GM18907 (cell line): ENCODE results near the gene AGAP2.
A peak's percentile ranks its signal among the peaks of the same experiment; 100 is the strongest.
"Not testable (repeated sequence)": the region's sequence is repeated elsewhere in the genome, so short reads cannot be mapped to it uniquely, and the experiment has no call there.

Experiments
- ATAC-seq: cut with Tn5 transposase; IDR thresholded peaks from one replicate; pipeline ENCODE4 v1.9.1; 2021; ENCODE audit warnings: mild to moderate bottlenecking, moderate library complexity; ENCODE audit not compliant: unreplicated experiment

AGAP2 gene

DNA sequence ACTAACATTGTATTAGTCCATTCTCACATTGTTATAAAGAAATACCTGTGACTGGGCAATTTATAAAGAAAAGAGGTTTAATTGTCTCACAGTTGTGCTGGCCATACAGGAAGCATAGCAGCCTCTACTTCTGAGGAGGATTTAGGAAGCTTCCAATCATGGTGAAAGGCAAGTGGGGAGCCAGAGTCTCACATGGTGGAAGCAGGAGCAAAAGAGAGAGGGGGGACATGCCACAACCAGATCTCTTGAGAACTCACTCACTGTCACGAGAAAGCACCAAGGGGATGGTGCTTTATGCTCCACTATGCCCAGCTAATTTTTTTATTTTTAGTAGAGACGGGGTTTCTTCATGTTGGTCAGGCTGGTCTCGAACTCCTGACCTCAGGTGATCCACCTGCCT lies 31.3 kb downstream of the AGAP2 start:
- ATAC-seq: no peak

DNA sequence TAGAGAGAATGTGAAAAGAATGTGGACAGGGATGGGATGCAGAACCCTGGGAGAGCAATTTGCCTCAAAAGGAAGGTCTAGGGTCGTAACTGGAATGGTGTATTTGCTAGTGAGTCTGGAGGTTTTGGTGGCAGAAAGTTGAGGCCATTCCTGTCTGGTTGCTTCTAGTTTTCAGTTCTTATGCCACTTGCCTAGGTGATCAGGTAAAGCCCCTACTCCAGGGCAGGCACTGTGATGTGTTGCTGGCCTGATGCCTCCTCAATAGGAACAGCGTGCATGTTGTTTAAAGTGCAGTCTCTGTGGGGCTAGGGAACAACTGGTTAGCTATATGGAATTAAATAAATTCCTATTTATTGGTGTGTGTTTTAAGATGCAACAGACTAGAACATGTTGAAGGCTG lies 38.2 kb downstream of the AGAP2 start:
- ATAC-seq: no peak

DNA sequence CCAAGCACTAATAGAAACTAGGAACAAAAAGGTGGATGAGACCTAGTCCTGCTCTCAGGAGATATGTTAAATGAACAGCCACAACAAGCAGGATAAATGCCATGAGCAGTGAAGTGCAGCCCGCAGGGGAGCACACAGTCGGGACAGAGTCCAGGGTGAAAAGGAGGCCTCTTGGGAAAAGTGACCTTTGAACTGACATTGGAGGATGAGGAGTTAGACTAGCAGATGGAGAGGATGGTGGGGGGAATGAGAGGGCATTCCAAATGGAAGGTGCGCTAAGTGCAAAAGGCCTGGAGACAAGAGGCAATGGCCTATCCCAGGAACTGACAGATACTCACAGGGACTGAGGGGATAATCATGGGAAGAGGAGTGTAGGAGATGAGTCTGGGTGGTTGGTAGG lies 40.1 kb downstream of the AGAP2 start:
- ATAC-seq: no peak

DNA sequence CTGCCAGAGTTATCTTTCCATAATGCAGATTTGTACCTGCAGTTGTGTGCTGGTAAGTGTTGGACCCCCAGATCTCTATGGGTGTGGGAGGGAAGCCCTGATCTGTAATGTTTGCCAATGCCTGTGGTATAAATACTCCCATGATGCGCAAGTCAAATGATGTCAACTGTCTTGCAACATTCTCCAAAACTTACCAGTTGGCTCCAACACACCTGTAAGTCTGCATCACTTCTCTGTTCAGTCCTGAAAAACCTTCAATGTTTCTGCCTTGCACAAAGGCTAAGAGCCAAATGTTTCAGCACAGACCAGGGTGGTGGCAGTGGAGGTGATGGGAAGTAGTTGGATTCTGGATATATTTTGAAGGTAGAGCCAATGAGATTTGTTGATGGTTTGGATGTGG lies 41.5 kb downstream of the AGAP2 start:
- no peak for ATAC-seq

DNA sequence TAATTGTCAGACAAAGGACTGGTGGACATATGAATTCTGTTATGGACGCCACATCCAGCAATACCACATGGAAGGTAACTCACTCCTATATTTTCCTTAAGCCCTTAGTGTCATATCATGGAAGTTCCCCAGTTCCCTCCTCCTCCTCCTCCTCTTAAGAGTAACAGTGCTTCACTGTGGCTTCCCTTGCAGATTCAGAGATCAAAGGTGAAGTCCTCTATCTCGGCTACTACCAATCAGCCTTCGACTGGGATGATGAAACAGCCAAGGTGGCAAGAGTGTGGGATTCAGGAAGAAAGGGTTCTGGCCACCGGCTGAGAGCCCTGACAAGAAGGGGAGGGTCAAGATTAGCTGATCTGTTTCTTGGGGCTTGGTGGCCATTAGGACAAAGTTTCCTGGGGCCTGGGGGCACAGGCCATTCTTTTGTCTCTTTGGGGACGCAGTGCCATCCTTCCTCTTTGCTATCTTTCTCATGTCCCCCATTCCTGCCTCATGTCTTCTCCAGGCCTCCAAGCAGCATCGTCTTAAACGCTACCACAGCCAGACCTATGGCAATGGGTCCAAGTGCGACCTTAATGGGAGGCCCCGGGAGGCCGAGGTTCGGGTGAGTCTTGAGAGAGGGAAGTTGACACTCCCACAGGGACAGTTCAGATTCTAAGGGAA lies 42.6 kb downstream of the AGAP2 start:
- no peak for ATAC-seq

DNA sequence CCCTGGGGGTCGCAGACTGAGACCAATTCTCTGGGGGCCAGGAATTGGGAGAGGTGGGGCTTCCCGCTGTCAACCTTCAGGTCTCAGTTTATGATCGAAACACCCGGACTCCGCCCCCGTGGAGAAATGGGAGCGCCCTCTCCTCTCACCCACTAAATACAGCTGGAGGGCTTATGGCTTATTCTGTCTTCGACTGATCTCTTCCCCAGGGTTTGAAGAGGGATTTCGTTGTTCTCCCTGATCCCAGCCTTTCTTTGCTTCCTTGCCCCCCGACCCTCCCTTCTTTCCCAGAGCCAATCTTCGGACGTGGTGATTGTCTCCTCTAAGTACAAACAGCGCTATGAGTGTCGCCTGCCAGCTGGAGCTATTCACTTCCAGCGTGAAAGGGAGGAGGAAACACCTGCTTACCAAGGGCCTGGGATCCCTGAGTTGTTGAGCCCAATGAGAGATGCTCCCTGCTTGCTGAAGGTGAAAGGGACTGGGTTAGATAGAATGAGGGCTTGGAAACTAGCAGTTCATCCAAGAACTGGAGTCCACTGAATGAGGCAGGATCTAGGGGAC lies 44.0 kb downstream of the AGAP2 start:
- ATAC-seq: no peak

DNA sequence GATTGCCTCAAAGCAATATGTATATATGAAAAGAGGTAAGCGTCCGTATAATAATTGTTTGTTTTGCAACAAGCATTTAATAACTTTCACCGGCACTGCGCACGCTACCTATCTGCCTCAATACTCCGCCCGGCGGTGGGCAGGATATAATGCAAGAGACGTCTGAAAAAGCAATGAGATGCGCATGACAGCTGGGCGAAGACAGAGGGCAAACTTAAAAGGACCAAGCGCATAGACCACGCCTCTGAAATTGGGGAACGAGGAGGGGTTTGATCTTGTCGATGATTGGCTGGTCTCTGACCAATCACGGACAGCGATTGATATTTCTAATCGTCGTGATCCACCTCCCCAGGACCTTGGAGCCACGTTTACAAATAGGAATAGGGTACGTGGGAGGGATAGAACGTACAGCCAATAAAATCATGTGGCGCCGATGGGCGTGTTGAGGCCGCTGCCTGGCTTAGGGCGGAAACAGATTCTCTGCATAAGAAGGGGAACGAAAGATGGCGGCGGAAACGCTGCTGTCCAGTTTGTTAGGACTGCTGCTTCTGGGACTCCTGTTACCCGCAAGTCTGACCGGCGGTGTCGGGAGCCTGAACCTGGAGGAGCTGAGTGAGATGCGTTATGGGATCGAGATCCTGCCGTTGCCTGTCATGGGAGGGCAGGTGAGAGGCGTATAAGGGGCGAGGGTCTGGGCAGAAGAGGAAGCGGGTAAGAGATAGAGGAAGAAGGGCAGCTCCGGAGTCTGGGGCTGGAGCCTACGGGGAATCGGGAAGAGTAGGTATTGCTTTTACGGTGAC lies 44.7 kb downstream of the AGAP2 start, which contains the start of gene OS9:
TSS of gene OS9 (plus strand) at position 474 of the 800 bp plus-strand sequence. CDS start at position 504, 30 bp downstream.
- peak; percentile 98 for ATAC-seq

DNA sequence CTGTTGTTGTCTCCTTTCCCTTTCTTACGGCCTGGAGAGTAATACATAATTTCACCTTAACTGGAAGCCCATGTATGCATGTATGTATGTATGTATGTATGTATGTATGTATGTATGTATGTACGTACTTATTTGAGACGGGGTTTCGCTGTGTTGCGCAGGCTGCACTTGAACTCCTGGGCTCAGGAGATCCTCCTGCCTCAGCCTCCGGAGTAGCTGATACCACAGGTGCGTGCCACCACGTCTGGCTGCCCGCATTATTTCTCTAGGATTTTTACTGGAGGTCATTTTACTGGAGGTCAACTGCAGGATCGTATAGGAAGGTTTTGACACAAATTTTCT lies 45.3 kb downstream of the AGAP2 start:
- ATAC-seq: no peak

DNA sequence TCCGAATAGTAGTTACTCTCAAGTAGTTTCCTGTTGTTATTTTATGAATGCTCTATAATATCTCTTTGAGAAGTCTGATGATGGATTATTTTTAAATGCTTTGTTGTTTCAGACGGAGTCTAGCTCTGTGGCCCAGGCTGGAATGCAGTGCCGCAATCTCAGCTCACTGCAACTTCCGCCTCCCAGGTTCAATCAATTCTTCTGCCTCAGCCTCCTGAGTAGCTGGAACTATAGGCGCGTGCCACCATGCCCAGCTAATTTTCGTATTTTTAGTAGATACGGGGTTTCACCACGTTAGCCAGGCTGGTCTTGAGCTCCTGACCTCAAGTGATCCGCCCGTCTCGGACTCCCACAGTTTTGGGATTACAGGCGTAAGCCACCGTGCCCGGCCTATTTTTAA lies 46.0 kb downstream of the AGAP2 start:
- ATAC-seq: no peak

DNA sequence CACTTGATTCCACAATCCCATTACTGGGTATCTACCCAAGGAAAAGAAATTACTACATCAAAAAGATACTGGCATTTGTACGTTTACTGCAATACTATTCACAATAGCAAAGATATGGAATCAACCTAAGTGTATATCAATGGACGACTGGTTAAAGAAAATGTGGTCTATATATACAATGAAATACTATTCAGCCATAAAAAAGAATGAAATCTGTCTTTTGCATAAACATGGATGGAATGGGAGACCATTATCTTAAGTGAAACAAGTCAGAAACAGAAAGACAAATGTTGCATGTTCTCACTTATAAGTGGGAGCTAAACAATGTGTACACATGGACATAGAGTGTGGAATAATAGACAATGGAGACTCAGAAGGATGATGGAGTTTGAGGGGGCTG lies 49.6 kb downstream of the AGAP2 start:
- no peak for ATAC-seq

DNA sequence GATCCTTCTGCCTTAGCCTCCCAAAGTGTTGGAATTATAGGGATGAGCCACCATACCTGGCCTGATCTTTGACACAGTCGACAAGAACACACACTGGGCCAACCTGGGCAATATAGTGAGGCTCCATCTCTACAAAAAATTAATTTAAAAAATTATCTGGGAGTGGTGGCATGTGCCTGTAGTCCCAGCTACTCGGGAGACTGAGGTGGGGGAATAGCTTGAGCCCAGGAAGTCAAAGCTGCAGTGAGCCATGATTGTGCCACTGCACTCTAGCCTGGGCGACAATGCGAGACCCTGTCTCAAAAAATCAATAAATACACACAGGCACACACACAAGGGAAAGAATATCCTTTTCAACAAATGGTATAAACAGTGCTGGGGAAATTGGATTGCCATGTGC lies 50.7 kb downstream of the AGAP2 start:
- no peak for ATAC-seq

DNA sequence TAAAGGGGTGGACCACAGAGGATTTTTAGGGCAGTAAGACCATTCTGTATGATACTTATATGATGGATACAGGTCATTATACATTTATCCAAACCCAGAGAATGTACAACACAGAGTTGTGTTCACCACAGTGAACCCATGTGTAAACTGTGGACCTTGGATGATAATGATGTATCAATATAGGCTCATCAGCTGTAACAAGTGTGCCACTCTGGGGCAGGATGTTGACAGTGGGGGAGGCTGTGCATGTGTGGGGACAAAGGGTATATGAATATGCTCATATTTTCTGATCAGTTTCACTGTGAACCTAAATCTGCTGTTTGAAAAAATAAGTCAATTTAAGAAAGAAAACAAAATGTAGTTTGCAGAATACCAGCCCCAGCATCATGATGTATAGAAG lies 58.8 kb downstream of the AGAP2 start:
- no peak for ATAC-seq

DNA sequence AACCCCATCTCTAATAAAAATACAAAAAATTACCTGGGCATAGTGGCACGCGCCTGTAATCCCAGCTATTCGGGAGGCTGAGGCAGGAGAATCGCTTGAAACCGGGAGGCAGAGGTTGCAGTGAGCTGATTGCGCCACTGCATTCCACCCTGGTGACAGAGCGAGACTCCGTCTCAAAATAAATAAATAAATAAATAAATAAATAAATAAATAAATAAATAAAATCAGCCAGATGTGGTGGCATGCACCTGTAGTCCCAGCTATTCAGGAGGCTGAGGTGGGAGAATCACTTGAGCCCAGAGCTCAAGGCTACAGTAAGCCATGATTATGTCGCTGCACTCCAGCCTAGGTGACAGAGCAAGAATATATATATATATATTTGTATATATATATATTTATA lies 60.6 kb downstream of the AGAP2 start:
- ATAC-seq: not testable (repeated sequence)

DNA sequence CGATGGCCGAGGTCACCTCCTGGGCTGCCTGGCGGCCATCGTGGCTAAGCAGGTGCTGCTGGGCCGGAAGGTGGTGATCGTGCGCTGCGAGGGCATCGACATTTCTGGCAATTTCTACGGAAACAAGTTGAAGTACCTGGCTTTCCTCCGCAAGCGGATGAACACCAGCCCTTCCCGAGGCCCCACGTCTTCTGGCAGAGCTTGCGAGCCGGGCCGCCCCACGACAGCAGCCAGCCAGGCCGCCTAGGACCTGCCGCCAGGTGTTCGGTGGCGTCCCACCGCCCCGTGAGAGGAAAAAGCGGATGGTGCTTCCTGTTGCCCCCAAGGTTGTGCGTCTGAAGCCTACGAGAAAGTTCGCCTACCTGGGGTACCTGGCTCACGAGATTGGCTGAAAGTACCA lies 63.9 kb downstream of the AGAP2 start:
- ATAC-seq: no peak
